HG03575 (cell line): Measurements from ENCODE around the gene KIRREL3.

Source experiments
- ATAC-seq: cut with Tn5 transposase; IDR thresholded peaks from one replicate; pipeline ENCODE4 v1.9.1; 2021; ENCODE audit not compliant: unreplicated experiment, insufficient number of reproducible peaks, low FRiP score; ENCODE audit errors: extremely low read depth

Gene KIRREL3

GRCh38 chr11:126679033-126679432, 321.5 kb downstream of the KIRREL3 start:
- no peak for ATAC-seq

DNA sequence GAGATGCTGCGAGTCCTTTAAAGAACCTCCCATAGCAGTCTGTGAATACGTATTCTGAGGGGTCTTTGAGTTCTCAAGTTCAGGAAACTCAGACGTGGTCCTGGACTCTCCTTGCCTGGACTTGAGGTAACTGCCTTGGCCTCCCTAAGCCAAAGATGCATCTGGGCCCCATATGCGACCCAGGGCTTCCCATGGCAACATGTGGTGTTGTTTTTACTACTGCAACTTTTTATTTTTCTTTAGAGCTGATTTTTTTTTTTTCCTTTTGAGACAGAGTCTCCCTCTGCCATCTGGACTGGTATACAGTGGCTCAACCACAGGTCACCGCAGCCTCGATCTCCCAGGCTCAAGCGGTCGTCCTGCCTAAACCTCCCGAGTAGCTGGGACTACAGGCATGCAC, 324.0 kb downstream of the KIRREL3 start:
- no peak for ATAC-seq

GRCh38 chr11:126673319-126673718, 327.3 kb downstream of the KIRREL3 start:
- ATAC-seq = no peak

DNA sequence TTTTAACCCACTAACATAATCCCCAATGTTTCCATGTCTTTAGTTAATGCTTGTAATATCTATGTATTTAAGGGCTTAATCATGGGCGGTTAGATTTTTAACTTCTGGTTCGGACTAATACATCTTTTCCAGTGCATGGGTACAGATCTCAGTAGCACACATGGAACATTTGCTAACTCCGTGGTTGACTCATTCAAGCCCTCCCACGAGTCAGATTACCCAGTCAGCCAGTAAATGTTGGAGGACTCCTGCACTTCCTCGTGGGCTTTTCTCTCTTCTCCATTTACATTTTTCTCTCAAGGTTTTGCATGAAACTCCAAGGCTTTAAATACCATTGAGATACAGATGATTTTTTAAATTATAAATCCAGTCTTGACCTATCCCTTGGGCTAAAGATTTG, 331.2 kb downstream of the KIRREL3 start:
- ATAC-seq = no peak

- ATAC-seq = no peak
Measured at GRCh38 chr11:126664643-126665042, 335.9 kb downstream of the KIRREL3 start.

GRCh38 chr11:126663749-126664592, 336.6 kb downstream of the KIRREL3 start:
- ATAC-seq = no peak

DNA sequence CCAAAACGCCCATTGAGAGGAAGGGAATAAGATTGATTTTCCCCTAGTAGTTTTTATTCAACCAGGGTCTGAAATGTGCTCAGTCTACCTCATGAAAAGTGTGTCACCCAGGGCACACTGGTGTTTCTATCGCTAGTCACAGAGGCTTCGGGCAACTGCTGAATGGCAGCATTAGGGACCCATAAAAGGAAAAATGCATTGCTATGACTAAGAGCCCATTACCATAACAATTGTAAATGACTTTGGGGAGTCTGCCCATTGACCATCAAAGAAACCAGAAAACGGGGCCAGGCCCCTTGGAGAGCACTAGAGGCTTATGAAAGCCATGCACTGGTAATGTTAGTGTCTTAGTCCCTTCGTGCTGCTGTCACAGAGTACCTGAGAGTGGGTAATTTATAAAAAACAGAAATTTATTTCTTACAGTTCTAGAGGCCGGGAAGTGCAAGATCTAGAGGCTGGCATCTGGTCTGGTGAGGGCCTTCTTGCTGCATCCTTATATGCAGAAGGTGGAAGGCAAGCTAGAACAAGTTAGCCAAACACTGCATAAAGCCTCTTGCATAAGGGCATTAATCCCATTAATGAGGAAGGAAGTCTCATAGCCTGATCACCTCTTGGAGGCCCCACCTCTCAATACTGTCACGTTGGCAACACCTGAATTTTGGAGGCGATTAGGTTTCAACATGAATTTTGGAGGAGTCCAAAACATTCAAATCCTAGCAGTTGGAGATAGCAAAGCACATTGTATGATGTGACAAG, 338.4 kb downstream of the KIRREL3 start:
- no peak for ATAC-seq

DNA sequence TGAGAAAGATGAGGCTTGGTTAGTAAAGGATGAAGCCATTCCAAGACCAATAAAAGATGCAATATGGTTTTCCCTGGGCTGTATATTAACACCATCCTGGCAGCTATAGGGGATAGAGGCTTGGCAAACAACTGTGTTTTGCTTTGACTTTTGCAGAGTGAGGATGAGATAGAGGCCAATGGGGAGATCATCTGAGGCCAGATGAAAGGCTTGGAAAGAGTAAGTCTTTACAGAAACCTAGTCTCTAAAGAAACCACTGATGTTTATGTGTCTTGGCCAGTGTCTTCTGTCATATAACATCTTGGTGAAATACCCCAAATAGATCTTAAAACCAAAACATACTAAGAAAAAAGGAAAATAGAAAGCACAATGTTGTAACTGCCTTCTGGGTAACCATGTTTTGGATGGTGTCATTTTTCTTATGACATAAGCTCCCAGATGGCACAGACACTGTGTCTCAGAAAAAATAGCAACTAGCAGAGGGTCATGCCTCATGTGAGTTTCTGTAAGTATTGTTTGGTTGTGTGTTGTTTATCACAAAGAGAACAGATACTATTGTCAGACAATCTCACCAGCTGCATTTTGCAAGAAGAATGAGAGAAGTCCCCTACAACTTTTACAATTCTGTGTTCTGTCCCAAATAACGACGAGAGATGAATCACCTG, 339.7 kb downstream of the KIRREL3 start:
- no peak for ATAC-seq

DNA sequence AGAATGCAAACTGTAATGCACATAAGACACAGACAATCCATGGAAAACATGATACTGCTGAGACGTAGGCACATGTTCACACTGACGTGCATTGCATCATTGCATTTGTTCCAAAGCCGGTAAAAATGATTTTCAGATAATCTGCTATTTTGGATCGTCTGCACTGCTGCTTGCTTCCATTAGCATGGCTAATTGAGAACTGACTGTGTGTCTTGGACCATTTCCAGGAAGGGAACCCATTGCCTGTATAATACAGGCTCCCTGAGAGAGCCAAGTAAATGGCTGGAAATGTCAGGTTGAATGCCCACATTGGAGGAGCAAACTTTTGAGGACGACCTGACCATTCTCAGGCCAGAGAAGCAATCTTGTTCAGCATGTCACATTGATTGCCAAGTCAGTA, 340.2 kb downstream of the KIRREL3 start:
- no peak for ATAC-seq

DNA sequence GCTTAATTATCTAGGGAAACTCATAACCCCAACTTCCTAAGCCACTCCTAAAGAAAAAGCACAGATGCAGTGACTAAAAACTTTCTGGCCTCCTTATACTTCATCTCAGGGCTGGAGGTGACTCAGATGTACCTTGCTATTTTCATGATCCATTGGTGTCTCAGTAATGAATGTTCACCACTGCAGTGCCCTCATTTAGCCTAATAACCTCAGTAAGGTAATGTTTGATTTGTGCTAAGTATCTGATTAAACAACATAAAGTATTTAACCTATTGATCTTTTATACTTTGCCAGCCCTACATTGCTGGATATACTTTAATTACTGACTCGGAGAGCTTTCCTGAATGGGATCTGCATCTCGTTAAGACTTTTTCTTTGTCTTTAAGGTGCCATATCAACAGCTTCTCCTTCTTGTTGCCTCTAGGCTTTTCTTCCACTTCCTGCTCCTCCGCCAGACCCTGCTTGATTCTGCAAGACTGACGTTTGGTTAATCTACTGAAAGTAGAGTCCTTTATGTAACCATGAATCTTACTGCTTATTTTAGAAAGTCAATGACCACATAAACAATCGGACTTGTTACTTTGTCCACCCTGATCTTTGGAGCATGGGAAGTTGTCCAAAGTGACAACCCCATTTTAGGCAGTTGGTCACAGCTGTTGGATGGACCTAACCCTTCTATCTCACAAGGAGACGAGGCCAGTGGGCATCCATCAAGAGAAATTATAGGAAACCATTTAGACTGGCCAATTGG, 342.1 kb downstream of the KIRREL3 start:
- ATAC-seq = no peak

GRCh38 chr11:126655807-126656128, 344.8 kb downstream of the KIRREL3 start:
- ATAC-seq = no peak

- ATAC-seq = no peak
Measured at GRCh38 chr11:126654886-126655806, 345.4 kb downstream of the KIRREL3 start.

DNA sequence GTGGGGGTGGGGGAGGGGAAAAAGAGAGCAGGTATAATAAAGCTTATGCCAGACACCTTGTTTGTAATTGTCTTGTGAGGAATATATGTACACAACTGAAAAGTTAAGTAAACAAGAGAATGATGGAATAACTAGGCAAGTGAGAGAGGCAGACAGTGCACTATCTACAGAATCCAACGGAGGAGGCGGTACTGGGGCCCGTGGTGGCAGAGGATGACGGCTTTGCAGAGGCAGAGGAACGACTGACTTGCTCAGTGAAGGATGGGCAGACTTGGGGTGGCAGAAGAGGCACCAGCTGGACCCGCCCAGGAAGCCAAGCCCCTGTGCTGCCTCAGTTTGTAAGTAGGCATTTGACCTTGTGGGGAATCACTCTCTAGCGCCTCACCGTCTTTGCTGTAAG, 347.5 kb downstream of the KIRREL3 start:
- ATAC-seq = no peak

GRCh38 chr11:126647735-126648134, 352.8 kb downstream of the KIRREL3 start:
- ATAC-seq = no peak

GRCh38 chr11:126646701-126647557, 353.6 kb downstream of the KIRREL3 start:
- ATAC-seq = no peak

- ATAC-seq = no peak
Measured at GRCh38 chr11:126645186-126645585, 355.4 kb downstream of the KIRREL3 start.

DNA sequence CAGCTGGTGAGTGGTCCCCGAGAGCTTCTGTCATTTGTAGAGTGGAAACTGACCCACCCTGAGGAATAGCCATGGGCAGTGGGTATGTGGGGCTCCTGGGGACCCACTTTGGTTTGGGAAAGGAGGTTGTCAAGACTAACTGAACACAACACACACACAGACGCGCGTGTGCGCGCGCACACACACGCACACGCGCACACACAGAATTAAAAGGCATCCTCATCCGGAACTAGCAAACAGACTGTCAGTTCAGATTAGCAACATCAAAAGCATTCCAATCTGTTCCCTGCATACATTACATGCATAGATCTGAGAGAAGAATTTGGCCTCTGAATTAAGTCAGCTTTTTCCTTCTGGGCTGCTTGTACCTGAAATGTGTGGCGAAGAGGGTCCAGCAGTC, 360.4 kb downstream of the KIRREL3 start:
- ATAC-seq = no peak
